ENCODE measurements around the gene KCNQ1.

The KCNQ1 gene

DNA sequence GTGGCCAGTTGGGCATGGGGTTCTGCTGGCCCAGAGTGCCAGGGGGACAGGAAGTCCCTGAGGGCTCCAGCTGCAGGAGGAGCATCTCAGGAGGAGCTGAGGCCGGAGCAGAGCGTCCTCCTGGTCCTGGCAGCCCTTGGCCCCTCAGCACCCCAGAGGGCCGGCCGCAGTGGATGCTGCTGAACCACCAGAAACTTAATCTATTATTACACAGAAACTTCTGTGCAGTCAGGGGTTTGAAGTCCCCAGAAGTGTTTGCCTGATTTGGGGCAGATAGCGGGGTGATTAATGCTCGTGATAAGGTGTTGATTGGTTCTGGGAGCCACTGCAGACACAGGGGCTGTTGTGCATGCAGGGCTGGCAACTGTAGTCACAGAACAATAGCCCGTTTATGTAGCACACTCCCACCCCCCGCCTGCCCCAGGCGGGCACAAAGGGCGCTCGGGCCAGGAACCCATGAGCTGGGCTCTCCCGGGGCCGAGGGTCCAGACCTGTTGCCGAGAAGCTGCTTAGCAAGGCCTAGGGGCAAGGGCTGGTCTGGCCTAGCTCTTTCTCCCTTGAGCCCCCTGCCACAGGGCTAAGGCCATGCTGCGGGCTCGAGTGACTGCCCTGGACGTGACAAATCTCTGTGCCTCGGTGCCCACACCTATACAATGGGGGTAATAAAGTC is 284.0 kb downstream of the KCNQ1 start:
- no peak for DNase-seq

DNA sequence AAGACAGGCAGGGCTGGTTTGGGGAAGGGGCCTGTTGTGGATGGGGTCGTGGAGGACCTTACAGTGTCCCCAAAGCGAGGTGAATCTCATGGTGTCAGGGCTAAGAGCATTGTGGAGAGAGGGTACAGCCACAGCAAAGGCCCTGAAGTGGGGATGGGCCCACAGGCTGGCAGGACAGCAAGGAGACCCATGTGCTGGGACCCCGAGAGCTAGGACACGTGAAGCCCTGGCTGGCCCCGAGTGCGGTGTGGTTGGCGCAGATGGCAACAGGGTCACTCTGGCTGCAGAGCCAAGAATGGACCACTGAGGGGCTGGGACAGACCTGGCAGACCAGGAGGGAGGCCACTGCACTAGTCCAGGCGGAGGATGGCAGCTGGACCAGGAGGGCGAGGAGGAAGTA is 285.0 kb downstream of the KCNQ1 start:
- DNase-seq, result no peak

DNA sequence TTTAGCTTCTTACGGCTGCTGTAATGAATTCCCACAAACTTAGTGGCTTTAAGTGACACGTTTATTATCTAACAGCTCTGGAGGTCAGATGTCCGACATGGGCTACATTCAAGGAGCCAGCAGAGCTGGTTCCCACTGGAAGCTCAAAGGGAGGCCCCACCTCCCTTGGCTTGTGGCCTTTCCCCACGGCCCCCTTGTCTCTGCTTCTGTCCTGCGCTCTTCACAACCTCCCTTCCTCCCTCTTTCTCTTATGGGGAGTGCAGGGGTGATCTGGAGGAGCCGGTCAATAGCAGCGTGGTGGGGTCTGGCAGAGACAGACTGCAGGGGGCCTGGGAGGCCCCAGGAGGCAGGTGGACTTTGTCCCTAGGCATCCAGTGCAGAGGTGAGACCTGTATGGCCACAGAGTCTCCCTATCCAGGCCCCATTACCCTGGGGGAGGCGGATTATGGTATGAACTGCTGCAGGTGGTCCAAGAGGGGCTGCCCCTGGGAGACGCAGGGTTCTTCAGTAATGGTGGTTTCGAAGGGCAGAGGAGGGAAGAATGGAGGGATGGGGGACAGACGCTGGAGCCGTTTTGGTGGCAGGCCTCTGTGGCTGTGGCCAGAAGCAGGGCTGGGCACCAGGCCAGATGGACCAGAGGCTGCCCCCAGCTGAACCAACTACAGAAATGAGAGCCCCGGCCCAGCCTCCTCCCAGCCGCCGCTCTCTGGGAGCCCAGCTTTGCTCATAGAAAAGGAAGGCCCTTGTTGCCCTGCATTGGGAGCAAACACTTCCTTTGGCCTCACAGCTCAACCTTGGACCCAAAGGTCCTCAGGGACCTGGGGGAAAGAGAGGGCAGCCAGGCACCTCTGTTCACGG is 285.7 kb downstream of the KCNQ1 start:
- no peak for DNase-seq

DNA sequence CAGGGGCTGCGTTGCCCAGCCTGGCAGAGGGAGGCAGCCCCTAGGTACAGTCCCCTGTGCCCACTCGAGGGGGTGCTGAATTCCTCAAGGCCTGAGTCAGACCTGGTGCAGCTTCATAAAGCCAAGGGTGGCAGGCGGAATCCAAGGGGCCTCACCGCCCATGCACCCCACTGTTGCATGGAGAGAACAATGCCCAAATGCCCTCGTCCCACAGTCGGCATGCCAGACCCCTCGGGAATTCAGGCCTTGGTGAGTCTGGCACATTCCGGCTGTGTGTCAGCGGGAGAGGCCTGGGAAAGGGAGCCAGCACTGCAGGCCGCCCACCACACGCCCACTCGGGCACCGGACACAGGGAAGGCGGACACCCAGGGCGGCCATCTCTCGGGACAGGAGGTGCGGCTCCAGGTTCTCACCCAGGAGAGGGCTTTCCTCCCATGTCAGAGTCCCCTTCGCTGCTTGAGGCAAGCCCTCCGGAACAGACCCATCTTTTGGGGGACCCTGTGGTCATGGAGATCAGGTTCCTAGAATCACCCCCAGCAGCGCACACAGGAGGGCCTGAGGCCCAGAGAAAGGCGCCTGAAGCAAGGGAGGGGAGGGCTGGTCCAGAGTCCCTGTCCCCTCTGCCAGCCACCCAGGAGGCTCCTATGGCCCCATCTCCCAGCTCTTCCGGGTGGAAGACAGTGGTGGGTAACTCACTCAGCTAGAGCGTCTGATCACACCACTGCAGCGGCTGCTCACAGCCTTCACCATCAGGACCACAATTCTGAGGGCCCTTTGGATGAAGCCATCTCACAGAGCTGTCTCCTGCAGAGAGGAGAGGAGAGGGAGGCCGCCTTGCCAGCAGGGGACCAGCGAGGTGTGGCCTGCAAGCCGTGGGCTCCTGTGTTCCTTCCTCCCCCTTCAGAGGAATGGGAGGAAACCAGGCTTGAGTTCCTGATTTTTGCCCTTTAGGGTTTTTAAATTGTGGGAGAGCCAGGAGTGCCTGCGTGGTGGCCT is 286.6 kb downstream of the KCNQ1 start:
- no peak for DNase-seq

DNA sequence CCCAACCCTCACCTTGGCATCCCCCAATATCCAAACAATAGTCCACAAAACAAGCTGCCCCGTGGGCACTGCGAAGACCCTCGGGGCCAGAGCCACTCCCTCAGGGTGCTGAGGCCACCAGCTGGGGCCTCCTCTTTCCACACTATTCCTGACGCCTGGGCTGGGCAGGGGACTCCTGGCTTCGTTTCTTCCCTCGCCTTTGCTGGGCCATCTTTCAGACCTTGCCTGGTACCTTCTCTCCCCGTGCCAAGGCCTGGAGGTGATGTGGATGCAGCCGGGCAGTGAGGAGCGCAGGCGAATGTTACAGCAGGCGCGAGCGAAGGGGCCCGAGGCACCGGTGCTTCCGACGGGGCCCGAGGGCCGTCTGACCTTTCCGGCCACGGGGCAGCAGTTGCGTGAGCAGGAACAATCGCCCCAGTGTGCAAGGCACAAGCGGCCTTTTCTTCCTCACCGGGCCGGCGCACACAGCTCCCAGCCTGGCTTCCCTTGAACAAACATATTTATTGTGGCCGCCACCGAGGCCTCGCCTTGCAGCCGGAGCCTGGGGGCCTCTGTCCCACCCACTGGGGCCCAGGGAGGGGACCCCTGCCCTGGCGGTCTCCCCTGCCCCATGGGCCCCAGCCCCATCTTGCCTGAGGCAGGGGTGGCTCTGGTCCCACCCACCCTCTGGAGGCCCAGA is 287.6 kb downstream of the KCNQ1 start:
- no peak for DNase-seq

DNA sequence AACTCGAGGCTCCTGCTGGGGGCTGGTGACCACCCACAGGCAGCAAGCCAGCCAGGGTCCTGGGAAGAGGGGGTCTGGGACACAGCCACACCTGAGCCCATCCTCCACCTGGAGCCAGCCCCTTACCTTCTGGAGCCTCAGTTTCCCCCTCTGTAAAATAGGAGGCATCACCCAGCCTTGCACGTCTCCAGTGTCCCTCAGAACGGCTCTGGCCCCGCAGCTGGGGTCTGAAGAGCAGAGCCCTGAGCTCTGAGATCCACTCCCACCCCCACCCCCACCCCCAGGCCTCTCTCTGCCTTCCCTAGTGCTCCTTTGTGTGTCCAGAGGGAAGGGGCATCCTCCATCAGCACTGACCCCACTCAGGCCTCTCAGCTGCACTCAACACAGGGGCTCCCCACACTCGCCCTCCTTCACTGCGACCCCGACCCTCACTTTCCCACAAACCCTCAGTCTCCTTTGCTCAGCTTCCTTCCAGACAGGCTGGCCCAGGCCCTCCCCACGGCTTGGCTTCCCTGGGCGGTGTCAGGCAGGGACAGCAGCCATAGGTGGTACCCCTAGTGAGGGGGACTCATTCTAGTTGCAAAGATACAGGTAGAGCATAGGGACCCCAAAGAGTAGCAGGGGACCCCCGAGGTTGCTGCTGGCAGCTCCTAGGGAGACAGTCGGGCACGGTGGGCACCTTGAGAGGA is 288.3 kb downstream of the KCNQ1 start:
- DNase-seq, result no peak

DNA sequence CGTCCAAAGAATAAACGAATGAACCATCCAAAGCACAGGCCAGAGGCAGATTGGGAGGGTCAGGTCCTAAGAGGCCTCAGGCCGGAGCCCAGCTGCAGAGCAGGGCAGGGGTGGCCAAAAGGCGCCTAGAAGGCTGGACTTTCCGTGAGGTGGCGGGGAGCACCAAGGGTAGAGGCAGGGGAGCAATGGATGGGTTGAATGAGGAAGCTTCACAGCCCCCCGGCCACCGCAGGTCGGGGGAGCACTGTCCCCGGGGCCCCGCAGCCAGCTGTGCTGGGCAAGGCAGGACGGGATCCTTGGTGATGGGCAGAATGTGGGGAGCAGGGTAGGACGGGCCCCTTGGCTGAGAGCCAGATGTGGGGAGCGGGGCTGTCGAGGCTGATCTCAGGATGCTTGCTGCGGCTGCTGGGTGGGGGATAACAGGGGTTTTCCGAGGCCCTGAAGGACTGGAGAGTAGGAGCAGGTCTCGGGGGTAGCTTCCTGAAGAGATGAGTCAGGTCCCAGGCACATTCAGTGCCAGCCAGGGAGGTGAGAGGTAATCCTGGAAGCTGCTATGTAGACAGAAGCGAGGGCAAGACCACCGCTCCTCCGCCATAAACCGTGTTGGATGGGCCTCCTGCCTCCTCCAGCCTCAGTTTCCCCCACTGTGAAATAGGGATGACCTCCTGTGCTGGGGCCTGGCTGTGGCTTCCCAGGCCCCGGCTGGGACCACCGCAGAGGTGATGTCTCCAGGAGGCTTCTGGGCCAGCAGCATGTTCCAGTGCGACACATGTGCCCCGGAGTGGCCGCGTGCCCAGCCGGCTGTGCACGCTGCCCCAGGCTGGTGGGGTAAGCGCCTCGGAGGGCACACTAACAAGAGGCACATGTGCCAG is 289.6 kb downstream of the KCNQ1 start:
- DNase-seq, result no peak

DNA sequence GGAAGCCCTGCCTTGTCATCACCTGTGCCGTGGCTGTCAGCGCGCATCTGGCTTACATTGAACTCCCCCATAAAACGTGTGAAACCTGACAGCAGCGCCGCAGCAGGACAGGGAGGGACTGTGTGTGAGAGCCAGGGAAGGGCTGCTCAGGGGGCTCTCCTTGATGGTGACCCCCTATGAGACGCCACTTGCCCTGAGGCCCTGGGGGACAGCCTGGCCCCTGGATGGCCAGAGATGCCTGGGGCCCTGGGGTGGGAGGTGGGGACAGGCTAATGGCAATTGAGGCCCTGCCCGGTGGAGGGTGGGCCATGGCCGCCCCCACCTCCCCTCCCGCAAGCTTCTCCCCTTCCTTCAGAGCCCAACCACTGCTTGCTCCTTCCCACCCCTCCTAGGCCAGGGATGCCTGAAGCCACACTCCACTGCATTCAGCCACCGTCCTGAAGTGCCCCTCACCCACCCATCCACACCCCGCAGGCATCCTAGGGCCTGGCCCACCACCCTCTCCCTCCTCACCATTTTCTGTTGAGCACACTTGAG is 290.3 kb downstream of the KCNQ1 start:
- DNase-seq, result no peak

DNA sequence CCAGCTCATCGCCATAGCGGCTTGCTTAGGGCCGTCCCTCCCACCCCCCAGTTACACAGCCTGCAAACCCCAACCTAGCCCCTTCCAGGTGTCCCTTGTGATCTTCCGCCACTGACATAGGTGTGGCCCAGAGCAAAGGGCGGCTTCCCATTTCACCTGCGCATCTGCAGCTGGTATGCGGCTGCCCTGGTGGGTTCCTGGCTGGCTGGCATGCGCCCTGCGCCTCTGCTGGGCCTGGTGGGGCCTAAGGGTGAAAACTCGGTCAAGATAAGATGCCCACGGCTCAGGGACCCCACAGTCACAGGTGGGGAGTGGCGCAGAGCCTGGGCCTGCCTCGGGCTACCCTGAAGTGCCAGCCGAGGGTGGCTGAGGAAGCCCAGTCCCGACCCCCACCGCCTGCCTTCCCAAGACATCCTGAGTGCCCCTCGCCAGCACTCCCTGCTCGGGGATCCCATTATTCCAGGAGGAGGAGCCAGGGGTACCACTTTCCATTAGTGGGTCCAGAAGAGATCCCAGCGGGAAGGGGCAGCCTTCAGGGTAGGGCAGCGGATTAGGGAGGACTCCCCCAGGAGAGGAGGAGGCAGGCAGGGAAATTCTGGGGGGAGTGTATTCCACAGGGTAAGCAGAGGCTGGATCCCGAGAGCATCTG is 291.9 kb downstream of the KCNQ1 start:
- no peak for DNase-seq

DNA sequence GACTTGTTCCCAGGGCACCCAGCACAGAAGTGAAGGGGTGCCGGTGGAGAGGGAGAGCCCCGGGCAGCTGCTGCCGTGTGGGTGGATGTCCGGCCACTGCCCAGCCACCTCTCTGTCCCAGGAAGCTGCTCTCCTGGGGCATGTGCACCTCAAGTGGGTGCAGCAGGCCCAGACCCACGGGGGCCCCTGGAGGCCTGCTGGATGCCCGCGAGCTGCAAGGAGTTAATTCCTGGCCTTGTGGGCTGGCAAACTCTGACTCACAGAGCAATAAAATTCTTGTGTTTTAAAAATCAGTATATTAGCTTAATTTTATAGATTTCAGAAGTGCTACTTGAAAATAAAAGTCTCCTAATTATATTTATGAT is 292.4 kb downstream of the KCNQ1 start:
- no peak for DNase-seq

DNA sequence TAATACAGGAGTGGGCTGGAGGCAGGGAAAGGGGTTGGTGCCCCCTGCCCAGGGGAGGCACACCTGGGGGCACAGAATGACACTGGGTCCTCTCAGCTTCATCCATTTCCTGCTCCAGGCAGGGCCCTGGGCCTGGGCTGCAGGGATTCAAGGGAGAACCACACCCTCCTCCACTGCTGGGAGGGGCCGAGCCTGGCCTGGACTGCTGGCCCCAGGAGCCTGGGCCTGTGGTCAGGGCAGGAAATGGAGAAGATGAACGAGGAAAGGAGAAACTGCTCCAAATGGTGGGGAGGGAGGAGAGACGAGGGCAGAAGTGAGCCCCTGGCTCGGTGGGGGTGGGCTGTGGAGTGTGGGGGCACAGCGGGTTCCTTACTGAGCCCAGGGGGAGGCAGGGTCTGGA is 293.1 kb downstream of the KCNQ1 start:
- DNase-seq, result no peak

DNA sequence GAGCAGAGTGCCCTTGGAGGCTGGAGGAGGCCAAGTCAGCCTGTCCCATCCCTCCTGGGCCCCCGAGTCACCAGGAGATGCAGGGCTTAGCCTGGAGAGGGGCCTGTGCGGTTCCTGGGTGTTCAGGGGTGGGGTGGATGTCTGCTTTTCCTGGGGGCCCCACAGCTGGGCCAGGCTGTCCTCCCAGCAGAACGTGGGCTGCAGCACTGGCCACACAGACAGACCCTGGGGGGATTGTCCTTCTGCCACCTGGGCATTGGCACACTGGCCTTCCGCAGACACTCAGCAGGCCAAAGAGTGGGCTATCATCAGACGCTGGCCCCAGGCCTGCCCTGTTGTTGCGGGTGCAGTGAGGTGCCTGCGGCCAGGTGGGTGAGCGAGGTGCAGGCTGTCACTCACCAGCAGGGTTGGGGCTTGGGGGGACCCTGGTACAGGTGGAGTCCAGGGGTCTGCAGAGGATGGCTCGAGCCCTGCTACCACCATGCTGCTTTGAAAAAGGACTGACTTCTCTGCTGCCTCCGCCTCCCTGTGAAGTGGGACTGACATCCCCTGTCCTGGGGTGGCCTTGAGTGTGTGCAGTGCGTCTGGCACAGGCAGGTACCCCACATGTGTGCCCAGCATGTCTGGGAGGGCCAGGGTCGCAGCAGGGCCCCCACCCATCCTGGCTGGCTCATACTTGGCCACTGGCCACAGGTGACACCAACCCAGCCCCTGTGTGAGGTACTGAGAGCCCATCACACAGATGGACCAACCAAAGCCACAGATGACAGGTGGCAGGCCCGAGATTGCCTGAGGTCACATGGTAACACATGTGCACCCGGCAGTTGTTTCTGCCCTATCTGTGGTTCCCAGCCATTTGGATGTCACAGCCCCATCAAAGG is 294.0 kb downstream of the KCNQ1 start:
- no peak for DNase-seq

DNA sequence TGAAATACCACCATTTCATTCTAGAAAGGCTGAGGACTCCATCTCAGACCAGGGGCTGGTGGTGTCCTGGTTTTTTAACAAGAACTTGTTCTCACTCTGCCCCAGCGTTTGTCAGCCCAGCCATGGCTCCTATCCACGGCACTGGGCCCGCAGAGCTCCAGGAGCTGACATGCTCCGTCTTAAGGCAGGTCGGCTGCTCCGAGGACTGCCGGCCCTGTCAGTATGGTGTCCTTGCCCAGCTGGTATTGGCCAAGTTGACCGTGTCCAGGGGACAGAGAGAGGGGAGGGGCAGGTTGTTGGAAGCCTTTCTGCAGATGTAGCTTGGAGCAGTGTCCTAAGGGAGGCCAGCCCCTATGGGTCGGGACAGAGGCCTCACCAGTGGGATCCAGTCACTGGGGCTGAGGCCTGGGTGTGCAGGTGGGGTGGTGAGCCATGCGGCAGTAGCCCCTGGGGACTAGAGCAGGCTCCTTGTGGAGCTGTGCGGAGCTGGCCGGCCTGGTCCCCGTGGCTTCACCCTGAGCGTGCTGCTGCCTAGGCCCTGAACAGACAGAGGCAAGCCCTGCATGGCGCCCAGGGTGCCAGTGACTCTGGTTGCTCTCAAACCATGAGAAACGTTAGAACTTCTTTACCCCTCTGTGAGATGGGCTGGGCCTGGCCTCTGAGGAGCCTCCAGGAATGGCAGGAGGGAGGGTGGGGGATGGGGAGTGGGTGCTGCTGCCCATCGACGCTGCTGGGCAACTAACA is 294.9 kb downstream of the KCNQ1 start:
- DNase-seq, result no peak

DNA sequence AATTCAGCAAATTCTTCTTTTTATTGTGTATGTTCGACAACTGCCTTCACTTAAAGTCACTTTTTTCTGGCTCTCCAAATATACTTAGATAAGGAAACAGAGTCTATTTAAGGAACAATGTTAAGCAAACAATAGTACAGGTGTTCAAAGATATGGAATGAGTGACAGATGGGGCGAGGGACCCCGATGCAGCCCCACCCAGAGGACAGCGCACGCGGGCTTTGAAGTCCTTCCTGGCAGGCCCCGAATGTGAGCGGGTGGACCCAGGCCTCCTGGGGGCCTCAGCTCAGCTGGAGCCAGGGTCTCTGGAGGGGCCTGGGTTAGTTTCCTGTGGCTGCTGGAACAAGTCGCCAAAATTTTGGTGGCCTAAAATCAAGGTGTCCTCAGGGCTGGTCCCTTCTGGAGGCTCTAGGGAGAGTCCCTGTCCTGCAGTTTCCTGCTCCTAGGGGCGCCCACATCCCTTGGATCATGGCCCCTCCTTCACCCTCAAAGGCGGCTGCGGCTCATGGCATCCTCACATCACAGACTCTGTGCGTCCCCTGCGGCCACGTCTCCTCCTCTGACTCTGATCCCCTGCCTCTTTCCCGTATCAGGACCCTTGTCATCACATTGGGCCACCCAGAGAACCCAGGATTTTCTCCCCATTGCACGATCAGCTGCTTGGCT is 295.6 kb downstream of the KCNQ1 start:
- DNase-seq, result no peak

DNA sequence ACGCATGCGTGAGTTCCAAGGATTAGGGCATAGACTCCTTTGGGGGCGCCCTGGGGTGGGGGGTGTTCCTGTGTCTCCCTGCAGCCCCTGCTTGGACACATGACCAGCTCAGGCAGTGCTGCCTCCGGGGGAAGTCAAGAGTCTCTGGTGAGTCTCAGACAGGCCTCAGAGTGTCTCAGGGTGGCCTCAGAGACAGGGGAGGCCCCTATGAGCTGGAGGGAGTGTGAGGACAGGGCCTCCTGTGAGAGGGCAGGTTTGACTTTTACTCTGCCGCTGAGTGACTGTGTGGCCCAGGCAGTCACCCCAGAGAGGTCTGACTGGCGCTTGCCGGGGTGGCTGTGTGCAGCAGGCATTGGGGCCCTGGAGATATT is 296.2 kb downstream of the KCNQ1 start:
- no peak for DNase-seq

DNA sequence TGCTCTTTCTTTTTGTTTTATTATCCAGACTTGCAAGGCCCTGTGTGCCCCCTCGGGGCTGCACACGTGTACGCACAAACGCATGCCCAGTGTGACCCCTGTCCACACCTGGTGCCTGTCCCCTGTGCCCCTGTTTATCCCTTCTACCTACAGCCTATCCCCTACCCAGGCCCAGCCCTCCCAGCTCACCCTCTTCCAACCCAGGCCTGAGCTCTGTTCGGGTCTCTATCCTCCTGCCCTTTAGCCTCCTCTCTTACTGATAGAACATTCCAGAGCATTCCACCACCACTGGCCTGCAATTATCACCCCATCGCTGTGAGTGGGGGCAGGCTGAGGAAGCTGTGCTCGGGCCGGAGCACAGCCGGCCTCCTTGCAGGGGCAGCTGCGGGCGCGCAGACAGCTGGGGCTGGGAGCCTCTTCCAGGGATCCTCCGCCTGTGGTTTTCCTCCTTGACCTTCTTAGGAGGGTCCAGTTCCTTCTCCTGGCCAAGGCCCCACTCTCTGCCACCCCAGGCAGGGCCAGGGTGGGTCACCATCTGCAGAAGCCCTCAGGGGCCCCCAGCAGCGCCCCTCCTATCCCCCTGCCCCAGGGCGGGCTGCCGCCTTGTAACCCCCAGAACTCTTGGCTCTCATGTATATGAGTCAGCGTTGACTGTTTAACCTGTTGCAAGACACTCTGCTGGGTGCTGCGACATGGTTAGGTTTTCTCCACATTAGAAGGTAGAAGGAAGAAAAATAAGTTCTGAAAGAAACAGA is 296.7 kb downstream of the KCNQ1 start:
- peak; percentile 15 for DNase-seq

DNA sequence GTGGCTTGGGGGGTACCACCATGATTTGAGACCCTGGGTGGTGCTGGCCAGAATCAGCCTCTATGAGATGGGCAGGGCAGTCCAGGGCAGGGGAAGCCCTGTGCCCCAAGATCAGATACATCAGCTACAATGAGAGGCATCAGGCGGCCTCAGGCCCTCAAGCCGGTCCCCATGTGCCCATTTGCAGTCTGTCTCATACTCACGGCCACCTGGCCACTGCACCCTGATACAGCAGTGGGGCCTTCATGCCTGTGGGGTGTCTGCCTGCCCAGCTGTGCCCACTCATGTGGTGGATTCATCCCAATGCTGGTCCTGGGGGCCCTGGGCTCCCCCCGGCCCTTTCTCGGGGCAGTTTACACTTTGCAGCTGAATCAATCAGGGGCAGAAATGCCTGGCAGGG is 297.4 kb downstream of the KCNQ1 start:
- no peak for DNase-seq

All from amniotic stem cell (primary cell).